ENCODE measurements around the gene TMEM17. TPM values are rescaled to one million over a fixed set of nuclear protein-coding genes. Genes with fewer than 3 reads are reported as not detected.

TMEM17 gene
- total and polyA plus RNA-seq, 2 donors (not counting 3 experiments of a cell fraction or from before 2014, with no cell fraction given) = 0.91 to 2.0 TPM

GRCh38 chr2:62504657-62505056, 1.3 kb downstream of the TMEM17 start:
- Histone ChIP-seq H2AFZ (ENCODE audit: low read depth, low read length) (peak overlapping the region; percentile 99), H3K4me3 (replicated peaks in 1 of 3; ENCODE audit: insufficient read depth in 1 of 3, low read depth in 1 of 3, low read length in 3 of 3) (no peak overlapping the region), H3K36me3 (ENCODE audit: control insufficient read depth in 2 of 2, extremely low read depth in 1 of 2, insufficient read depth in 2 of 2, low read length in 2 of 2) (no peaks in the 10 kb centered on the region), H3K79me2 (ENCODE audit: control insufficient read depth, insufficient read depth, low read length) (no peaks in the 10 kb centered on the region), H3K27ac (ENCODE audit: insufficient read depth, low read depth, low read length) (no peak overlapping the region), H3K9me1 (replicated peaks; ENCODE audit: control insufficient read depth, extremely low read depth, insufficient read depth, low read length) (no peaks in the 10 kb centered on the region), H3K4me2 (ENCODE audit: insufficient read depth, low read length) (no peak overlapping the region), H3K9me3 (replicated peaks; ENCODE audit: control insufficient read depth, insufficient read depth, low read length) (no peaks in the 10 kb centered on the region), H4K20me1 (replicated peaks; ENCODE audit: control insufficient read depth, extremely low read depth, insufficient read depth, low read length) (no peaks in the 10 kb centered on the region), H3K4me1 (ENCODE audit: control insufficient read depth, extremely low read depth, insufficient read depth, low read length) (peaks cover 7% of the 10 kb centered on the region), H3K27me3 (ENCODE audit: control insufficient read depth in 2 of 2, insufficient read depth in 2 of 2, low read length in 2 of 2) (no peaks in the 10 kb centered on the region), H3K9ac (replicated peaks; ENCODE audit: extremely low read depth, insufficient read depth, low read length) (no peak overlapping the region)
- ChIA-PET CTCF (interaction anchor here (1.3 to 2.1 kb wide), 2 partner anchors 47 kb away, joined by 7 to 20 read pairs; no protein-coding TSS in a partner anchor), POLR2A (no interaction called here)
- DNase-seq (ENCODE audit: low read depth, low spot score) = no peak
- TF ChIP-seq, protein P1, sequence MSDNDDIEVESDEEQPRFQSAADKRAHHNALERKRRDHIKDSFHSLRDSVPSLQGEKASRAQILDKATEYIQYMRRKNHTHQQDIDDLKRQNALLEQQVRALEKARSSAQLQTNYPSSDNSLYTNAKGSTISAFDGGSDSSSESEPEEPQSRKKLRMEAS (IDR thresholded peaks at IDR 0.05; ENCODE audit: insufficient read depth, insufficient read length) = no peak
- TF ChIP-seq EZH2 (IDR thresholded peaks at IDR 0.05; ENCODE audit: borderline replicate concordance, low read depth, low read length, severe bottlenecking) = no peak
- TF ChIP-seq JUN (IDR thresholded peaks at IDR 0.05; ENCODE audit: borderline replicate concordance, insufficient read depth, insufficient read length, low read depth) = no peak
- TF ChIP-seq MYC (IDR thresholded peaks at IDR 0.05; ENCODE audit: low read depth, low read length) = no peak
- TF ChIP-seq FOS (IDR thresholded peaks at IDR 0.05; ENCODE audit: borderline replicate concordance, insufficient read depth, low read length) = no peak
- no peak for TF ChIP-seq GATA2 (IDR thresholded peaks at IDR 0.05; ENCODE audit: insufficient read depth, insufficient read length, low read depth, low read length)
- TF ChIP-seq POLR2A (IDR thresholded peaks at IDR 0.05; ENCODE audit: low read depth, low read length) = no peak
- TF ChIP-seq, protein P2, sequence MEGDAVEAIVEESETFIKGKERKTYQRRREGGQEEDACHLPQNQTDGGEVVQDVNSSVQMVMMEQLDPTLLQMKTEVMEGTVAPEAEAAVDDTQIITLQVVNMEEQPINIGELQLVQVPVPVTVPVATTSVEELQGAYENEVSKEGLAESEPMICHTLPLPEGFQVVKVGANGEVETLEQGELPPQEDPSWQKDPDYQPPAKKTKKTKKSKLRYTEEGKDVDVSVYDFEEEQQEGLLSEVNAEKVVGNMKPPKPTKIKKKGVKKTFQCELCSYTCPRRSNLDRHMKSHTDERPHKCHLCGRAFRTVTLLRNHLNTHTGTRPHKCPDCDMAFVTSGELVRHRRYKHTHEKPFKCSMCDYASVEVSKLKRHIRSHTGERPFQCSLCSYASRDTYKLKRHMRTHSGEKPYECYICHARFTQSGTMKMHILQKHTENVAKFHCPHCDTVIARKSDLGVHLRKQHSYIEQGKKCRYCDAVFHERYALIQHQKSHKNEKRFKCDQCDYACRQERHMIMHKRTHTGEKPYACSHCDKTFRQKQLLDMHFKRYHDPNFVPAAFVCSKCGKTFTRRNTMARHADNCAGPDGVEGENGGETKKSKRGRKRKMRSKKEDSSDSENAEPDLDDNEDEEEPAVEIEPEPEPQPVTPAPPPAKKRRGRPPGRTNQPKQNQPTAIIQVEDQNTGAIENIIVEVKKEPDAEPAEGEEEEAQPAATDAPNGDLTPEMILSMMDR (IDR thresholded peaks at IDR 0.05; ENCODE audit: extremely low read depth in 1 of 2, insufficient read depth in 1 of 2, low read depth in 1 of 2, low read length in 2 of 2) = no peak
- no peak for TF ChIP-seq POLR2AphosphoS5 (IDR thresholded peaks at IDR 0.05; ENCODE audit: insufficient read depth, low read depth, low read length)
- no TSS peak for BruUV-seq (replicated peaks)
- FAIRE-seq = no peak
- dilution Hi-C loops (cut with MboI; ENCODE audit: extremely low pct_ligation_motif_present, low sequenced_read_pairs) = no loop called here
- intact Hi-C loops (cut with micrococcal nuclease) = loop anchor here (2.0 kb wide), 2 partner anchors 48 to 74 kb away; no protein-coding TSS in a partner anchor
